Spleen (tissue), 11 donors: ENCODE data around the gene CHKA. TPM values are rescaled to one million over a fixed set of nuclear protein-coding genes. Genes with fewer than 3 reads are reported as not detected.
A peak's percentile ranks its signal among the peaks of the same experiment; 100 is the strongest.

Experiments used
- DNase-seq: peaks from one replicate; pipeline ENCODE4 v3.0.0-alpha.2; 2020
- H3K27ac ChIP-seq, 8 donors: fragments of 200-600 bp; sonication (generic) in 7 of 8; 1 replicate in 4 of 8; 2 replicates in 4 of 8; pipeline versions ENCODE4 v1.5.0 to v1.8.0; 2016 to 2021; ENCODE audit warnings: inconsistent platforms in 4 of 8, mild to moderate bottlenecking in 4 of 8, moderate library complexity in 1 of 8
- H3K27me3 ChIP-seq, 7 donors: fragments of 200-600 bp; sonication (generic) in 6 of 7; replicated peaks in 1 of 7; 1 replicate in 4 of 7; 2 replicates in 3 of 7; pipeline versions ENCODE4 v1.5.0 to v1.8.0; 2016 to 2021; ENCODE audit warnings: inconsistent platforms in 3 of 7, mild to moderate bottlenecking in 1 of 7
- H3K36me3 ChIP-seq, 6 donors: fragments of 200-600 bp; sonication (generic) in 5 of 6; 1 replicate in 4 of 6; 2 replicates in 2 of 6; pipeline versions ENCODE4 v1.5.0 to v1.8.0; 2016 to 2021; ENCODE audit warnings: inconsistent platforms in 2 of 6
- H3K4me1 ChIP-seq, 6 donors: fragments of 200-600 bp; sonication (generic) in 5 of 6; 1 replicate in 3 of 6; 2 replicates in 3 of 6; pipeline versions ENCODE4 v1.5.0 to v1.8.0; 2016 to 2021; ENCODE audit warnings: inconsistent platforms in 3 of 6
- H3K4me3 ChIP-seq, 8 donors: fragments of 200-600 bp; sonication (generic) in 7 of 8; 1 replicate in 4 of 8; 2 replicates in 4 of 8; pipeline versions ENCODE4 v1.5.0 to v1.8.0; 2016 to 2021; ENCODE audit warnings: inconsistent platforms in 4 of 8, mild to moderate bottlenecking in 4 of 8, moderate library complexity in 2 of 8
- H3K9me3 ChIP-seq, 8 donors: fragments of 200-600 bp; sonication (generic) in 7 of 8; 1 replicate in 4 of 8; 2 replicates in 4 of 8; pipeline versions ENCODE4 v1.5.0 to v1.8.0; 2016 to 2021; ENCODE audit warnings: inconsistent platforms in 4 of 8
- POLR2A ChIP-seq, 3 donors: fragments of 450-650 bp; IDR thresholded peaks; one replicate each; pipeline ENCODE4 v1.5.1; 2017; ENCODE audit warnings: antibody characterized with exemption in 3 of 3, mild to moderate bottlenecking in 1 of 3
- POLR2AphosphoS5 ChIP-seq, 3 donors: sonication (generic); formaldehyde crosslinking; IDR thresholded peaks; one replicate each; pipeline ENCODE4 v1.5.1; 2017; ENCODE audit warnings: antibody characterized with exemption in 3 of 3
- WGBS, 5 donors: extraction: QIAGEN DNeasy Blood & Tissue Kit in 3 of 5; methylation state at CpG; one replicate each; pipeline versions ENCODE4 v1.1.5 to v1.1.7; 2013 to 2018; 5-methylcytosine and 5-hydroxymethylcytosine counted together
- intact Hi-C: fragments of 100-400 bp; cut with DNase I; formaldehyde crosslinking; loops from one replicate; pipeline ENCODE4 v1.15.0; 2023; ENCODE audit warnings: low total_unique reads
- polyA plus RNA-seq, 3 donors: library from polyadenylated mRNA; stranded (reverse); fragments of 200-250 nt; gene quantifications; one replicate each; pipeline ENCODE4 v1.2.1, GENCODE V29; 2013
- total RNA-seq, 7 donors: library from RNA; depleted of rRNA in 3 of 7; stranded (reverse); fragments of >200 nt in 3 of 7; fragmentation: NEBNext Ultra II Directional in 4 of 7; extraction: Animal tissue kit (Norgen Biotek cat#: 25700) in 4 of 7; gene quantifications; one replicate each; pipeline versions ENCODE4 v1.1.0 to v1.2.1, GENCODE V29; 2016 to 2021
- TF ChIP-seq, protein P1 (sequence below), 11 experiments: fragments of 200-600 bp in 7 of 11; fragments of 450-650 bp in 4 of 11; sonication (generic) in 4 of 11; IDR thresholded peaks in 8 of 11; conservative IDR thresholded peaks in 3 of 11; 1 replicate in 7 of 11; 2 replicates in 4 of 11; pipeline versions ENCODE4 v1.4.0 to v1.8.0; 2016 to 2021; ENCODE audit warnings: antibody characterized with exemption in 11 of 11, inconsistent platforms in 4 of 11, mild to moderate bottlenecking in 1 of 11
- donor health status: healthy with polysubstance abuse.
- donor health status: DM: no; HTN: no; CAD: no; lungs with moderate emphysema.
- donor health status: DM: no; HTN: no; CAD: no.
- donor health status: Bipolar disorder and iron deficiency.
- donor health status: healthy.
- donor health status: DM: no; HTN: no; CAD: no.
- donor health status: DM: yes; HTN: yes; CAD: no.

CHKA gene
- total and polyA plus RNA-seq, 10 donors, result 19.7 to 76.1 (median 33.4) TPM

DNA sequence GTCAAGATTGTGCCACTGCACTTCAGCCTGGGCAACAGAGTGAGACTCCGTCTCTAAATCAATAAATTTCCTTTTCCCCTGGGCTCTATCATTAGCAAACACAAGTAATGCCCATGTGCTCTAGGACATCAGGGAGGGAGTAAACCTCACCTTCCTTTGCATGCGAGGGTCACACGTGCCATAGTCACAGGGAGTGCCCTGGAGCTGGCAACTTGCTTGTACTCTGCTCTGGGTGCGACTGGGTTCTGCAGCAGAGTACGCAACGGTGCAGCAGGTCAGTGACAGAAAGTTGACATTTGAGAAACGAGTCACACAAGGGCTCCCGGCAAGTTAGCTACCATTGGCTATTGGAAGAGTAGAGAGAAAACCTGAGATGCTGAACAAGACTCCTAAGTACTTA lies 32.6 kb upstream of the CHKA start:
- WGBS, 5 donors, result 86 to 96% (median 91%) methylated on average over 8 of the region's 8 CpGs
- Histone ChIP-seq H3K4me1 (peaks cover 0 to 5% (median 0%) of the 10 kb centered on the region in 6 donors), H3K27ac (no peak overlapping the region), H3K9me3 (no peaks in the 10 kb centered on the region), H3K4me3 (no peak overlapping the region), H3K27me3 (no peaks in the 10 kb centered on the region), H3K36me3 (peaks cover 0 to 29% (median 14%) of the 10 kb centered on the region in 6 donors)
- intact Hi-C loops, result no loop called here
- peak in 1 of 3 donors; percentile 3 for TF ChIP-seq POLR2AphosphoS5 (IDR thresholded peaks at IDR 0.05)
- TF ChIP-seq POLR2A (IDR thresholded peaks at IDR 0.05), result no peak
- DNase-seq, result no peak

DNA sequence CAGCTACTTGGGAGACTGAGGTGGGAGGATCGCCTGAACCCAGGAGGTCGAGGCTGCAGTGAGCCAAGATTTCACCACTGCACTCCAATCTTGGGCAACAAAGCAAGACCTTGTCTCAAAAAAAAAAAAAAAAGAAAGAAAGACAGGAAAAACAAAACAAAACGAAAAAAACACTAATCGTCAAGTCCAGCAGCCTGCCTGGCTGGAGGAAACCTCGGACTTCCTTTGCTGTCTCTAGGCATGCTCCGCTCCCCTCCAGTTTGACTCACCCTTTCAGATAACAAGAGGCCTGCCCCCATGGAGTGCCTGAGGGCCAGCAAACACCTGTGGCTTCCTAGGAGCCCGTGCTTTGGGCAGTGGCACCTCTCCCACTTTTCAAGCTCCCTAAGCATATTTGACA lies 28.8 kb upstream of the CHKA start:
- Histone ChIP-seq H3K27me3 (no peaks in the 10 kb centered on the region), H3K4me1 (peaks cover 0 to 30% (median 21%) of the 10 kb centered on the region in 6 donors), H3K4me3 (no peak overlapping the region), H3K9me3 (no peaks in the 10 kb centered on the region), H3K36me3 (peaks cover 0 to 2% (median 0%) of the 10 kb centered on the region in 6 donors), H3K27ac (peak overlapping the region in 1 of 8 donors; percentile 48)
- intact Hi-C loops, result no loop called here
- TF ChIP-seq, protein P1, sequence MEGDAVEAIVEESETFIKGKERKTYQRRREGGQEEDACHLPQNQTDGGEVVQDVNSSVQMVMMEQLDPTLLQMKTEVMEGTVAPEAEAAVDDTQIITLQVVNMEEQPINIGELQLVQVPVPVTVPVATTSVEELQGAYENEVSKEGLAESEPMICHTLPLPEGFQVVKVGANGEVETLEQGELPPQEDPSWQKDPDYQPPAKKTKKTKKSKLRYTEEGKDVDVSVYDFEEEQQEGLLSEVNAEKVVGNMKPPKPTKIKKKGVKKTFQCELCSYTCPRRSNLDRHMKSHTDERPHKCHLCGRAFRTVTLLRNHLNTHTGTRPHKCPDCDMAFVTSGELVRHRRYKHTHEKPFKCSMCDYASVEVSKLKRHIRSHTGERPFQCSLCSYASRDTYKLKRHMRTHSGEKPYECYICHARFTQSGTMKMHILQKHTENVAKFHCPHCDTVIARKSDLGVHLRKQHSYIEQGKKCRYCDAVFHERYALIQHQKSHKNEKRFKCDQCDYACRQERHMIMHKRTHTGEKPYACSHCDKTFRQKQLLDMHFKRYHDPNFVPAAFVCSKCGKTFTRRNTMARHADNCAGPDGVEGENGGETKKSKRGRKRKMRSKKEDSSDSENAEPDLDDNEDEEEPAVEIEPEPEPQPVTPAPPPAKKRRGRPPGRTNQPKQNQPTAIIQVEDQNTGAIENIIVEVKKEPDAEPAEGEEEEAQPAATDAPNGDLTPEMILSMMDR (IDR thresholded peaks at IDR 0.05 in 8 of 11, conservative IDR thresholded peaks at IDR 0.05 in 3 of 11), result no peak
- TF ChIP-seq POLR2A (IDR thresholded peaks at IDR 0.05), result no peak
- no peak for TF ChIP-seq POLR2AphosphoS5 (IDR thresholded peaks at IDR 0.05)
- 20 to 38% (median 26%) methylated on average over 7 of the region's 7 CpGs for WGBS, 5 donors
- no peak for DNase-seq

DNA sequence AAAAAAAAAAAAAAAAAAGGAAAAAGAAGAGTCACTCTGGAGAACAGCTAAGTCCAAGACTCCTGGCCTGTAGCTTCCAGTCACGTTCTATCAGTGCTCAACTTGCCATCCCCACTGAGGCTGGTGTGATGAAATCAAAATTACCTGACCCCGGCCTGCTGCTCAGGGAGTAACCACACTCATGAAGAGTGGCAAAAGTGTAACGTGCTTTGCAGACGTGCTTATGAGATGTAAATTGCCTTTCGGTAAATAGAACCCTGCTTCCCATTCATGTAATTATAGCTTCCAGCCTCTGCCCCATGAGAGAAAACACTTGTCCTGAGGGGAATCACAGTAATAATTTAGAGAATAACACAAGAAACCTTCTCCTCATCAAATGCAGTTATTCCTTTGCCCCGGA lies 28.2 kb upstream of the CHKA start:
- DNase-seq, result no peak
- Histone ChIP-seq H3K9me3 (no peaks in the 10 kb centered on the region), H3K27ac (peak overlapping the region in 1 of 8 donors; percentile 48), H3K36me3 (no peaks in the 10 kb centered on the region), H3K27me3 (no peaks in the 10 kb centered on the region), H3K4me1 (peaks cover 0 to 32% (median 22%) of the 10 kb centered on the region in 6 donors), H3K4me3 (no peak overlapping the region)
- 69 to 95% (median 82%) methylated on average over 6 of the region's 6 CpGs for WGBS, 5 donors
- TF ChIP-seq POLR2AphosphoS5 (IDR thresholded peaks at IDR 0.05) (peak in 1 of 3 donors; percentile 37), POLR2A (IDR thresholded peaks at IDR 0.05) (no peak)
- intact Hi-C loops, result no loop called here

DNA sequence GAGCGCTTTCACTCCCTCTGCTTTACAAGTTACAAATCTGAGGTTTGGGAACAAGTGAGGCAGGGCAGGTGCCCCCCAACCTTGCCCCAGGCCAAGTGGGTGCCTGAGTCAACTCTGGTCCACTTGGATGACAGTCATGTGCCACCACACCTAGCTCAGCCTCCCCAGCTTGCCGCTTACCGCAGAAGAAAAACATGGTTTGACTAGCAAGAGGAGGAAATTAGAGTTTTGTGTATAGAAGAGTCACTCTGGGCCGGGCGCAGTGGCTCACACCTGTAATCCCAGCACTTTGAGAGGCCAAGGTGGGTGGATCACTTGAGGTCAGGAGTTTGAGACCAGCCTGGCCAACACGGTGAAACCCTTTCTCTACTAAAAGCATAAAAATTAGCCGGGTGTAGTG lies 27.7 kb upstream of the CHKA start:
- Histone ChIP-seq H3K4me1 (peaks cover 0 to 35% (median 22%) of the 10 kb centered on the region in 6 donors), H3K9me3 (no peaks in the 10 kb centered on the region), H3K36me3 (no peaks in the 10 kb centered on the region), H3K4me3 (no peak overlapping the region), H3K27ac (no peak overlapping the region), H3K27me3 (no peaks in the 10 kb centered on the region)
- intact Hi-C loops, result no loop called here
- no peak for DNase-seq
- TF ChIP-seq, protein P1 (IDR thresholded peaks at IDR 0.05 in 8 of 11, conservative IDR thresholded peaks at IDR 0.05 in 3 of 11), result no peak
- TF ChIP-seq POLR2AphosphoS5 (IDR thresholded peaks at IDR 0.05), result no peak
- TF ChIP-seq POLR2A (IDR thresholded peaks at IDR 0.05), result no peak
- 88 to 98% (median 94%) methylated on average over 7 of the region's 7 CpGs for WGBS, 5 donors

DNA sequence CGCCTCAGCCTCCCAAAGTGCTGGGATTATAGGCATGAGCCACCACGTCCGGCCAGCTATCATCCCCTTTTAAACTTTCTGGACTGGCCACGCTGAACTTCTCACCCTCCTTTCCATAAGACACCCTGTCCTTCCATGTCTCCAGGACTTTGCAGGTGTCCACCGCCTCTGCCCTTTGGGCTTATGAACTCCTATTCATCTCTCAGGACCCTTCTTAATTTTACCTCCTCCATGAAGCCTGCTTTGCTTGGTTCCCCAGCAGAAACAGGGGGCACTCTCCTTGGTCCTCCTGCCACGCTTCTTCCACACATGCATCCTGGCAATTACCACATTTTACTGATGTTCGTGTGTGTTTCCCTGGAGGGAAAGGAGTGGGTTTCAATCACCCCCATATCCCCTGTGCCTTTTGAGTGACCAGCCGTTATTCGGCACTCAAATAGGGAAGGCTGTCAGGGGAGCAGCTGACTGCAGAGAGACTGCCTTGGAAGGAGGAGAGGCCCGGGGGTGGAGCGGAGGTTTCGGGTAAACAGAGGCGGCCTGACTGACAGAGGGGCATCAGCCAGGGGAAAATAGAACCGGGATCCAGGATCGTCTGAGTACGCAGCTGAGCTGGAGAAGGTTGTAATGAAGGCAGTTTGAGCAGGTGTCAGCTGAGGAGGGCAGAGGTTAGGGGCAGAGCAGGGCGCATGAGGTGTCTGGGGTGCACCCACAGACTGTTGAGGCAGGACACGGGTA lies 27.1 kb upstream of the CHKA start:
- H3K9me3 ChIP-seq, result no peaks in the 10 kb centered on the region
- no peak overlapping the region for H3K4me3 ChIP-seq
- no peaks in the 10 kb centered on the region for H3K36me3 ChIP-seq
- H3K27ac ChIP-seq, result no peak overlapping the region
- 88 to 94% (median 91%) methylated on average over 18 of the region's 18 CpGs for whole genome bisulfite sequencing, 5 donors
- DNase-seq, result no peak
- TF ChIP-seq POLR2AphosphoS5 (IDR thresholded peaks at IDR 0.05) (no peak), POLR2A (IDR thresholded peaks at IDR 0.05) (no peak)
- TF ChIP-seq, protein P1 (IDR thresholded peaks at IDR 0.05 in 8 of 11, conservative IDR thresholded peaks at IDR 0.05 in 3 of 11), result no peak
- no peaks in the 10 kb centered on the region for H3K27me3 ChIP-seq
- intact Hi-C loops, result no loop called here
- H3K4me1 ChIP-seq, result peaks cover 0 to 36% (median 22%) of the 10 kb centered on the region in 6 donors
